ENCODE data around the gene EXOC6. TPM values are rescaled to one million over a fixed set of nuclear protein-coding genes. Genes with fewer than 3 reads are reported as not detected.

EXOC6 gene
- total RNA-seq, 1 experiment from 2014 or later, result 10.7 TPM

- DNase-seq (ENCODE audit: low spot score), result no peak
These were observed 14.0 kb upstream of the EXOC6 start for GRCh38 chr10:92834331-92834730.

- no peak for DNase-seq (ENCODE audit: low spot score)
These were observed 13.3 kb upstream of the EXOC6 start for GRCh38 chr10:92834986-92835385.

- no peak for DNase-seq (ENCODE audit: low spot score)
These were observed 10.9 kb upstream of the EXOC6 start for GRCh38 chr10:92837456-92837855.

GRCh38 chr10:92839191-92840085 is 8.9 kb upstream of the EXOC6 start:
- DNase-seq (ENCODE audit: low spot score), result peak; percentile 53

- no peak for DNase-seq (ENCODE audit: low spot score)
These were observed 3.6 kb upstream of the EXOC6 start for GRCh38 chr10:92844746-92845145.

- no peak for DNase-seq (ENCODE audit: low spot score)
These were observed 2.4 kb upstream of the EXOC6 start for GRCh38 chr10:92845921-92846320.

GRCh38 chr10:92846344-92846743 is 2.0 kb upstream of the EXOC6 start:
- DNase-seq (ENCODE audit: low spot score), result no peak

GRCh38 chr10:92846854-92847201 is 1.5 kb upstream of the EXOC6 start:
- no peak for DNase-seq (ENCODE audit: low spot score)

GRCh38 chr10:92847202-92847864 is 987 bp upstream of the EXOC6 start:
- DNase-seq (ENCODE audit: low spot score), result peak; percentile 58

GRCh38 chr10:92848037-92848440 is 281 bp upstream of the EXOC6 start:
- DNase-seq (ENCODE audit: low spot score), result peak; percentile 33

GRCh38 chr10:92849234-92849525 is 860 bp downstream of the EXOC6 start:
- DNase-seq (ENCODE audit: low spot score), result peak; percentile 52

- DNase-seq (ENCODE audit: low spot score), result no peak
These were observed 1.3 kb downstream of the EXOC6 start for GRCh38 chr10:92849576-92850090.

- no peak for DNase-seq (ENCODE audit: low spot score)
These were observed 1.9 kb downstream of the EXOC6 start for GRCh38 chr10:92850185-92850584.

GRCh38 chr10:92851003-92851402 is 2.7 kb downstream of the EXOC6 start:
- no peak for DNase-seq (ENCODE audit: low spot score)

- no peak for DNase-seq (ENCODE audit: low spot score)
These were observed 7.2 kb downstream of the EXOC6 start for GRCh38 chr10:92855560-92855959.

- no peak for DNase-seq (ENCODE audit: low spot score)
These were observed 9.7 kb downstream of the EXOC6 start for GRCh38 chr10:92857904-92858514.

GRCh38 chr10:92867235-92867634 is 18.9 kb downstream of the EXOC6 start:
- DNase-seq (ENCODE audit: low spot score), result no peak

- DNase-seq (ENCODE audit: low spot score), result no peak
These were observed 19.7 kb downstream of the EXOC6 start for GRCh38 chr10:92868036-92868435.

- DNase-seq (ENCODE audit: low spot score), result no peak
These were observed 20.2 kb downstream of the EXOC6 start for GRCh38 chr10:92868557-92868956.

- no peak for DNase-seq (ENCODE audit: low spot score)
These were observed 24.7 kb downstream of the EXOC6 start for GRCh38 chr10:92873029-92873428.

- no peak for DNase-seq (ENCODE audit: low spot score)
These were observed 28.3 kb downstream of the EXOC6 start for GRCh38 chr10:92876509-92877036.

- peak; percentile 81 for DNase-seq (ENCODE audit: low spot score)
These were observed 32.0 kb downstream of the EXOC6 start for GRCh38 chr10:92880233-92880861.
